DND-41 (cell line): ENCODE results near the gene SELENOK.

Experiments used
- ATAC-seq: fragments of 200-7000 bp; cut with Tn5 transposase; 3 replicates; pipeline ENCODE4 v1.9.1; 2021; ENCODE audit warnings: low read depth; ENCODE audit not compliant: insufficient read depth
- DNase-seq: peaks from one replicate; pipeline ENCODE4 v3.0.0-alpha.2; 2020
- H2AFZ ChIP-seq: 2 replicates; pipeline ENCODE4 v1.6.0; 2012; ENCODE audit warnings: low read depth, low read length
- H3K27ac ChIP-seq: 2 replicates; pipeline ENCODE4 v1.5.1; 2012; ENCODE audit warnings: low read length, inconsistent platforms
- H3K27me3 ChIP-seq: fragments of 200-600 bp; sonication (generic); 2 replicates; pipeline ENCODE4 v1.6.0; 2012; ENCODE audit warnings: low read length, mild to moderate bottlenecking, inconsistent platforms; ENCODE audit not compliant: insufficient read depth, poor library complexity
- H3K36me3 ChIP-seq: 2 replicates; pipeline ENCODE4 v1.5.1; 2012; ENCODE audit warnings: low read length, inconsistent platforms; ENCODE audit not compliant: insufficient read depth
- H3K4me1 ChIP-seq: 2 replicates; pipeline ENCODE4 v1.5.1; 2012; ENCODE audit warnings: mild to moderate bottlenecking, low read length; ENCODE audit not compliant: insufficient read depth
- H3K4me2 ChIP-seq: 2 replicates; pipeline ENCODE4 v1.6.0; 2012; ENCODE audit warnings: mild to moderate bottlenecking, moderate library complexity, low read length, inconsistent platforms; ENCODE audit not compliant: insufficient read depth
- H3K4me3 ChIP-seq, 2 experiments: fragments of 200-600 bp in 1 of 2; shearing (Covaris generic) in 1 of 2; 2 replicates each; pipeline ENCODE4 v1.5.1; 2012 to 2016; ENCODE audit warnings: inconsistent platforms in 2 of 2, low read length in 2 of 2, mild to moderate bottlenecking in 2 of 2, low read depth in 1 of 2, moderate library complexity in 1 of 2
- H3K79me2 ChIP-seq: 2 replicates; pipeline ENCODE4 v1.6.0; 2012; ENCODE audit warnings: low read length, inconsistent platforms; ENCODE audit not compliant: insufficient read depth
- H3K9ac ChIP-seq: 2 replicates; pipeline ENCODE4 v1.6.0; 2012; ENCODE audit warnings: low read depth, mild to moderate bottlenecking, inconsistent platforms, low read length, moderate library complexity
- H3K9me3 ChIP-seq: 2 replicates; pipeline ENCODE4 v1.5.1; 2012; ENCODE audit warnings: low read length, moderate library complexity, mild to moderate bottlenecking, inconsistent platforms; ENCODE audit not compliant: insufficient read depth, severe bottlenecking
- H4K20me1 ChIP-seq: 2 replicates; pipeline ENCODE4 v1.6.0; 2012; ENCODE audit warnings: low read length; ENCODE audit not compliant: insufficient read depth
- EZH2 ChIP-seq: IDR thresholded peaks from 3 replicates; pipeline ENCODE4 v1.6.1; 2012; ENCODE audit warnings: borderline replicate concordance, low read depth, mild to moderate bottlenecking, moderate library complexity, low read length, inconsistent platforms; ENCODE audit not compliant: severe bottlenecking
- TF ChIP-seq, protein P1 (sequence below): IDR thresholded peaks from 2 replicates; pipeline ENCODE4 v1.5.1; 2012; ENCODE audit warnings: borderline replicate concordance, low read length, moderate library complexity, mild to moderate bottlenecking; ENCODE audit not compliant: poor library complexity, severe bottlenecking; ENCODE audit errors: extremely low read depth

Gene SELENOK

DNA sequence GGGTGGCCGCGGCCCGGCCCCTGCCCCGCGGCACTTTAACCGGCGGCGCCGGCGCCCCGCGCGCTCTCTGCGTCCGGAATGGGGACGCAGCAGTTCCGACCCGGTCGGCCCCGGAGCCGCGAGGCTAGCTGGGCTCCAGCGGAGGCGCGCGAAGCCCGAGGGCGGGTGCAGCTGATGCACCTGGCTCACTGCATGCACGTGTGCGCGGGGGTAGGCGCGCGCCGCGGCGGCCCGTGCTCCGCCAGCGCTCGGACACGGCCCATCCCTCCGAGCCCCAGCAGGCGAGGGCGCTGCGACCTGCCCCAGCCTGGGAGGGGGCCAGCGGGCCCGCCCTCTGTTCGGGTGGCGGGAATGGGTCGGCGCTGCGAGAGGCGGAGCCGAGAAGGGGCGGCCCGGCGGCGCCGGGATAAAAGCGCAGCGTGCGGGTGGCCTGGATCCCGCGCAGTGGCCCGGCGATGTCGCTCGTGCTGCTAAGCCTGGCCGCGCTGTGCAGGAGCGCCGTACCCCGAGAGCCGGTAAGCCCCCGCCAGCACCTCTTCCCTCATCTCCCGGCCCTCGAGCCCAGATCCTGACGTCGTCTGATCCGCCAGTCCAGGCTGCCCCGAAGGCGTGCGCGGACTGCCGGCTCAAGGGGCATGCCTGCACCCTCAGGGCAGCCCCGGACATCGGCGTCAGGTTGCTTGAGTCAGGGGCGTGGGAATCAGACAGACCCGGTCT is 45.4 kb downstream of the SELENOK start, which contains the start of the genes CHDH and IL17RB:
Gene CHDH, minus strand, starts transcription at position 286 of the 717 bp plus-strand sequence. CDS start 22,411 bp downstream, outside the sequence.
Gene IL17RB, plus strand, starts transcription at position 435 of the 717 bp plus-strand sequence. Its CDS starts 21 bp downstream, at position 456.
- H3K36me3 ChIP-seq, result no peaks in the 10 kb centered on the region
- no peaks in the 10 kb centered on the region for H3K79me2 ChIP-seq
- H3K4me2 ChIP-seq, result no peak within 1 kb of the TSS
- H4K20me1 ChIP-seq, result no peaks in the 10 kb centered on the region
- no peaks in the 10 kb centered on the region for H3K27me3 ChIP-seq
- ATAC-seq (no peak), DNase-seq (no peak)
- H3K27ac ChIP-seq, result no peak within 1 kb of the TSS
- TF ChIP-seq, protein P1, sequence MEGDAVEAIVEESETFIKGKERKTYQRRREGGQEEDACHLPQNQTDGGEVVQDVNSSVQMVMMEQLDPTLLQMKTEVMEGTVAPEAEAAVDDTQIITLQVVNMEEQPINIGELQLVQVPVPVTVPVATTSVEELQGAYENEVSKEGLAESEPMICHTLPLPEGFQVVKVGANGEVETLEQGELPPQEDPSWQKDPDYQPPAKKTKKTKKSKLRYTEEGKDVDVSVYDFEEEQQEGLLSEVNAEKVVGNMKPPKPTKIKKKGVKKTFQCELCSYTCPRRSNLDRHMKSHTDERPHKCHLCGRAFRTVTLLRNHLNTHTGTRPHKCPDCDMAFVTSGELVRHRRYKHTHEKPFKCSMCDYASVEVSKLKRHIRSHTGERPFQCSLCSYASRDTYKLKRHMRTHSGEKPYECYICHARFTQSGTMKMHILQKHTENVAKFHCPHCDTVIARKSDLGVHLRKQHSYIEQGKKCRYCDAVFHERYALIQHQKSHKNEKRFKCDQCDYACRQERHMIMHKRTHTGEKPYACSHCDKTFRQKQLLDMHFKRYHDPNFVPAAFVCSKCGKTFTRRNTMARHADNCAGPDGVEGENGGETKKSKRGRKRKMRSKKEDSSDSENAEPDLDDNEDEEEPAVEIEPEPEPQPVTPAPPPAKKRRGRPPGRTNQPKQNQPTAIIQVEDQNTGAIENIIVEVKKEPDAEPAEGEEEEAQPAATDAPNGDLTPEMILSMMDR, result no peak
- no peak for TF ChIP-seq EZH2
- H3K4me3 ChIP-seq, result no peak within 1 kb of the TSS
- no peak within 1 kb of the TSS for H3K9ac ChIP-seq
- no peak within 1 kb of the TSS for H2AFZ ChIP-seq
- no peaks in the 10 kb centered on the region for H3K9me3 ChIP-seq
- H3K4me1 ChIP-seq, result no peaks in the 10 kb centered on the region

GRCh38 chr3:53845881-53846133 is 45.9 kb downstream of the SELENOK start:
- ATAC-seq, result no peak
- H3K27ac ChIP-seq, result no peak overlapping the region
- H4K20me1 ChIP-seq, result no peaks in the 10 kb centered on the region
- no peak overlapping the region for H2AFZ ChIP-seq
- TF ChIP-seq EZH2, result no peak
- TF ChIP-seq, protein P1, result no peak
- no peaks in the 10 kb centered on the region for H3K27me3 ChIP-seq
- H3K9me3 ChIP-seq, result no peaks in the 10 kb centered on the region
- no peak for DNase-seq
- H3K79me2 ChIP-seq, result no peaks in the 10 kb centered on the region
- H3K9ac ChIP-seq, result no peak overlapping the region
- H3K4me1 ChIP-seq, result no peaks in the 10 kb centered on the region
- H3K4me3 ChIP-seq, result no peak overlapping the region
- no peaks in the 10 kb centered on the region for H3K36me3 ChIP-seq
- H3K4me2 ChIP-seq, result no peak overlapping the region

GRCh38 chr3:53845103-53845880 is 46.4 kb downstream of the SELENOK start:
- no peak overlapping the region for H3K4me3 ChIP-seq
- no peaks in the 10 kb centered on the region for H3K4me1 ChIP-seq
- no peaks in the 10 kb centered on the region for H3K9me3 ChIP-seq
- H3K4me2 ChIP-seq, result no peak overlapping the region
- no peak for TF ChIP-seq EZH2
- TF ChIP-seq, protein P1, result no peak
- H3K27ac ChIP-seq, result no peak overlapping the region
- H3K27me3 ChIP-seq, result no peaks in the 10 kb centered on the region
- ATAC-seq (no peak), DNase-seq (no peak)
- no peak overlapping the region for H3K9ac ChIP-seq
- H4K20me1 ChIP-seq, result no peaks in the 10 kb centered on the region
- H3K79me2 ChIP-seq, result no peaks in the 10 kb centered on the region
- no peaks in the 10 kb centered on the region for H3K36me3 ChIP-seq
- H2AFZ ChIP-seq, result no peak overlapping the region
